K562 (cell line): ENCODE measurements around the gene PTGIR. TPM values are rescaled to one million over a fixed set of nuclear protein-coding genes. Genes with fewer than 3 reads are reported as not detected.

ENCODE experiments used
- CBX8 ChIP-seq: fragments of 200-600 bp; sonication (generic); IDR thresholded peaks from 2 replicates; pipeline ENCODE4 v1.6.1; 2012; ENCODE audit warnings: borderline replicate concordance, mixed run types, low read depth, mild to moderate bottlenecking, moderate library complexity, mixed read lengths, low read length, control low read depth, inconsistent platforms; ENCODE audit not compliant: poor library complexity, severe bottlenecking; ENCODE audit errors: extremely low read depth
- MXI1 ChIP-seq: IDR thresholded peaks from 2 replicates; pipeline ENCODE4 v1.6.1; 2011; ENCODE audit warnings: low read depth, mild to moderate bottlenecking, improper control_type of control experiment, low read length
- NR0B1 ChIP-seq: fragments of 450-650 bp; IDR thresholded peaks from one replicate; pipeline ENCODE4 v1.6.1; 2018; ENCODE audit warnings: mild to moderate bottlenecking, moderate library complexity; ENCODE audit not compliant: partially characterized antibody
- PHB ChIP-seq: fragments of 250-450 bp; sonication (Bioruptor Pico); IDR thresholded peaks from 2 replicates; pipeline ENCODE4 v1.5.0; 2021
- ZNF280A ChIP-seq: fragments of 450-650 bp; IDR thresholded peaks from 2 replicates; pipeline ENCODE4 v1.6.1; 2018; ENCODE audit warnings: mild to moderate bottlenecking, low read depth; ENCODE audit not compliant: partially characterized antibody
- polyA plus RNA-seq, 8 experiments: library from polyadenylated mRNA; depleted of rRNA in 4 of 8; stranded (reverse) in 5 of 8; unstranded in 3 of 8; fragments of >200 nt; fragmentation: Nextera tagmentation in 2 of 8; fragmentation: Illumina TruSeq in 1 of 8; extraction: Ambion mirVana in 2 of 8; extraction: Trizol in 1 of 8; gene quantifications; 2 replicates each; pipeline versions ENCODE4 v1.2.1 to v1.2.3, GENCODE V29; 2011 to 2014; ENCODE audit warnings: inconsistent platforms in 1 of 8, missing spikeins in 1 of 8
- total RNA-seq, 7 experiments: library from RNA; depleted of rRNA in 6 of 7; stranded (reverse); fragments of >200 nt in 6 of 7; fragmentation: Illumina TruSeq in 2 of 7; extraction: Trizol in 2 of 7; gene quantifications; 2 replicates each; pipeline versions ENCODE4 v1.2.1 to v1.2.3, GENCODE V29; 2011 to 2021; ENCODE audit warnings: low replicate concordance in 1 of 7
- TF ChIP-seq, protein P1 (sequence below): fragments of 450-650 bp; IDR thresholded peaks from 2 replicates; pipeline ENCODE4 v1.6.1; 2016; ENCODE audit warnings: mild to moderate bottlenecking, moderate library complexity
- TF ChIP-seq, protein P2 (sequence below): fragments of 250-450 bp; sonication (Bioruptor Pico); IDR thresholded peaks from 2 replicates; pipeline ENCODE4 v1.8.0; 2021; ENCODE audit warnings: moderate library complexity, mild to moderate bottlenecking, inconsistent platforms

Gene PTGIR
- total and polyA plus RNA-seq, 9 of the 15 experiments (the other 6 are each of a cell fraction or from before 2014, with no cell fraction given) = 0.11 to 3.4 (median 1.1) TPM; not detected in 1

DNA sequence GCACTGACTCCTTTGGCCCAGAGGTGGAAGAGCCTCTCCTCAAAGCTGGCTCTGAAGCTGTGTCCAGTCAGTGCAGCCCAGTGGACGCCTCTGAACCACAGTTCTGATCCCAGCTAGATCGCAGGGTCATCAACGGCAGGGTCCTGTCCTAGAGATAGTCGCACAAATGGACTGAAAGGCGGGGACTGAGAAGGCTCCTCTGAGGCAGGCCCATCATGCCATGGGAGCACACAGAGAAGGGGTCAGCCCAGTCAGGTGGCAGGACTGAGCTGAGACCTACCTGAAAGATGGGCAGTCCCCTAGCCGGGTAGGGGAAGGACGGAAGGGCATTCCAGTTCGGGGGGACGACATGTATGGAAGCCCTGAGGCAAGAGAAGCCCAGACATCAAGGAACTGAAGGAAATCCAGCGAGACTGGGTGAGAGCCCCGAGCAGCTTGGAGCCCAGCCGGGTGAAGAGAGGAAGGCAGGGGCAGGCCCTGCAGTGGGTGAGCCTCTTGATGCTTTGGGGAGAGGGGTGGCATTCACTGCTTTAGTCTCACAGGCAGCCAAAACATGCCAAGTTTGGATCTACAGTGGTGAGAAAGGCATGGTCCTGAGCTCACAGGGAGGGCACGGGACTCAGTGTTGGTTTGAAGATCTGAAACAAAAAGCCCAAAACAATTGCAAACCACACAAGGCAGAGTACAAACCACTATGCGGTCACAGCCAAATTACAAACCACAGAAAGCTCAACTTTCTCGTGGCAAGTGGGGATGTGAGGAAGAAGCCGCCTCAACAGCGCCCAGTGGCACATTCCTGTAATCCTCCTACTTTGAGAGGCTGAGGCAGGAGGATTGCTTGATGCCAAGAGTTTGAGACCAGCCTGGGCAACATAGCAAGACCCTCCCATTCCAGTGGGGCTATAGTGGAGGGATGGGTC, 13.8 kb downstream of the PTGIR start (continued):
- TF ChIP-seq, protein P1, sequence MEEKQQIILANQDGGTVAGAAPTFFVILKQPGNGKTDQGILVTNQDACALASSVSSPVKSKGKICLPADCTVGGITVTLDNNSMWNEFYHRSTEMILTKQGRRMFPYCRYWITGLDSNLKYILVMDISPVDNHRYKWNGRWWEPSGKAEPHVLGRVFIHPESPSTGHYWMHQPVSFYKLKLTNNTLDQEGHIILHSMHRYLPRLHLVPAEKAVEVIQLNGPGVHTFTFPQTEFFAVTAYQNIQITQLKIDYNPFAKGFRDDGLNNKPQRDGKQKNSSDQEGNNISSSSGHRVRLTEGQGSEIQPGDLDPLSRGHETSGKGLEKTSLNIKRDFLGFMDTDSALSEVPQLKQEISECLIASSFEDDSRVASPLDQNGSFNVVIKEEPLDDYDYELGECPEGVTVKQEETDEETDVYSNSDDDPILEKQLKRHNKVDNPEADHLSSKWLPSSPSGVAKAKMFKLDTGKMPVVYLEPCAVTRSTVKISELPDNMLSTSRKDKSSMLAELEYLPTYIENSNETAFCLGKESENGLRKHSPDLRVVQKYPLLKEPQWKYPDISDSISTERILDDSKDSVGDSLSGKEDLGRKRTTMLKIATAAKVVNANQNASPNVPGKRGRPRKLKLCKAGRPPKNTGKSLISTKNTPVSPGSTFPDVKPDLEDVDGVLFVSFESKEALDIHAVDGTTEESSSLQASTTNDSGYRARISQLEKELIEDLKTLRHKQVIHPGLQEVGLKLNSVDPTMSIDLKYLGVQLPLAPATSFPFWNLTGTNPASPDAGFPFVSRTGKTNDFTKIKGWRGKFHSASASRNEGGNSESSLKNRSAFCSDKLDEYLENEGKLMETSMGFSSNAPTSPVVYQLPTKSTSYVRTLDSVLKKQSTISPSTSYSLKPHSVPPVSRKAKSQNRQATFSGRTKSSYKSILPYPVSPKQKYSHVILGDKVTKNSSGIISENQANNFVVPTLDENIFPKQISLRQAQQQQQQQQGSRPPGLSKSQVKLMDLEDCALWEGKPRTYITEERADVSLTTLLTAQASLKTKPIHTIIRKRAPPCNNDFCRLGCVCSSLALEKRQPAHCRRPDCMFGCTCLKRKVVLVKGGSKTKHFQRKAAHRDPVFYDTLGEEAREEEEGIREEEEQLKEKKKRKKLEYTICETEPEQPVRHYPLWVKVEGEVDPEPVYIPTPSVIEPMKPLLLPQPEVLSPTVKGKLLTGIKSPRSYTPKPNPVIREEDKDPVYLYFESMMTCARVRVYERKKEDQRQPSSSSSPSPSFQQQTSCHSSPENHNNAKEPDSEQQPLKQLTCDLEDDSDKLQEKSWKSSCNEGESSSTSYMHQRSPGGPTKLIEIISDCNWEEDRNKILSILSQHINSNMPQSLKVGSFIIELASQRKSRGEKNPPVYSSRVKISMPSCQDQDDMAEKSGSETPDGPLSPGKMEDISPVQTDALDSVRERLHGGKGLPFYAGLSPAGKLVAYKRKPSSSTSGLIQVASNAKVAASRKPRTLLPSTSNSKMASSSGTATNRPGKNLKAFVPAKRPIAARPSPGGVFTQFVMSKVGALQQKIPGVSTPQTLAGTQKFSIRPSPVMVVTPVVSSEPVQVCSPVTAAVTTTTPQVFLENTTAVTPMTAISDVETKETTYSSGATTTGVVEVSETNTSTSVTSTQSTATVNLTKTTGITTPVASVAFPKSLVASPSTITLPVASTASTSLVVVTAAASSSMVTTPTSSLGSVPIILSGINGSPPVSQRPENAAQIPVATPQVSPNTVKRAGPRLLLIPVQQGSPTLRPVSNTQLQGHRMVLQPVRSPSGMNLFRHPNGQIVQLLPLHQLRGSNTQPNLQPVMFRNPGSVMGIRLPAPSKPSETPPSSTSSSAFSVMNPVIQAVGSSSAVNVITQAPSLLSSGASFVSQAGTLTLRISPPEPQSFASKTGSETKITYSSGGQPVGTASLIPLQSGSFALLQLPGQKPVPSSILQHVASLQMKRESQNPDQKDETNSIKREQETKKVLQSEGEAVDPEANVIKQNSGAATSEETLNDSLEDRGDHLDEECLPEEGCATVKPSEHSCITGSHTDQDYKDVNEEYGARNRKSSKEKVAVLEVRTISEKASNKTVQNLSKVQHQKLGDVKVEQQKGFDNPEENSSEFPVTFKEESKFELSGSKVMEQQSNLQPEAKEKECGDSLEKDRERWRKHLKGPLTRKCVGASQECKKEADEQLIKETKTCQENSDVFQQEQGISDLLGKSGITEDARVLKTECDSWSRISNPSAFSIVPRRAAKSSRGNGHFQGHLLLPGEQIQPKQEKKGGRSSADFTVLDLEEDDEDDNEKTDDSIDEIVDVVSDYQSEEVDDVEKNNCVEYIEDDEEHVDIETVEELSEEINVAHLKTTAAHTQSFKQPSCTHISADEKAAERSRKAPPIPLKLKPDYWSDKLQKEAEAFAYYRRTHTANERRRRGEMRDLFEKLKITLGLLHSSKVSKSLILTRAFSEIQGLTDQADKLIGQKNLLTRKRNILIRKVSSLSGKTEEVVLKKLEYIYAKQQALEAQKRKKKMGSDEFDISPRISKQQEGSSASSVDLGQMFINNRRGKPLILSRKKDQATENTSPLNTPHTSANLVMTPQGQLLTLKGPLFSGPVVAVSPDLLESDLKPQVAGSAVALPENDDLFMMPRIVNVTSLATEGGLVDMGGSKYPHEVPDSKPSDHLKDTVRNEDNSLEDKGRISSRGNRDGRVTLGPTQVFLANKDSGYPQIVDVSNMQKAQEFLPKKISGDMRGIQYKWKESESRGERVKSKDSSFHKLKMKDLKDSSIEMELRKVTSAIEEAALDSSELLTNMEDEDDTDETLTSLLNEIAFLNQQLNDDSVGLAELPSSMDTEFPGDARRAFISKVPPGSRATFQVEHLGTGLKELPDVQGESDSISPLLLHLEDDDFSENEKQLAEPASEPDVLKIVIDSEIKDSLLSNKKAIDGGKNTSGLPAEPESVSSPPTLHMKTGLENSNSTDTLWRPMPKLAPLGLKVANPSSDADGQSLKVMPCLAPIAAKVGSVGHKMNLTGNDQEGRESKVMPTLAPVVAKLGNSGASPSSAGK = no peak
- TF ChIP-seq NR0B1 (no peak), ZNF280A (no peak), PHB (CRISPR knock-in tag) (no peak), CBX8 (no peak), MXI1 (no peak)
- TF ChIP-seq, protein P2, sequence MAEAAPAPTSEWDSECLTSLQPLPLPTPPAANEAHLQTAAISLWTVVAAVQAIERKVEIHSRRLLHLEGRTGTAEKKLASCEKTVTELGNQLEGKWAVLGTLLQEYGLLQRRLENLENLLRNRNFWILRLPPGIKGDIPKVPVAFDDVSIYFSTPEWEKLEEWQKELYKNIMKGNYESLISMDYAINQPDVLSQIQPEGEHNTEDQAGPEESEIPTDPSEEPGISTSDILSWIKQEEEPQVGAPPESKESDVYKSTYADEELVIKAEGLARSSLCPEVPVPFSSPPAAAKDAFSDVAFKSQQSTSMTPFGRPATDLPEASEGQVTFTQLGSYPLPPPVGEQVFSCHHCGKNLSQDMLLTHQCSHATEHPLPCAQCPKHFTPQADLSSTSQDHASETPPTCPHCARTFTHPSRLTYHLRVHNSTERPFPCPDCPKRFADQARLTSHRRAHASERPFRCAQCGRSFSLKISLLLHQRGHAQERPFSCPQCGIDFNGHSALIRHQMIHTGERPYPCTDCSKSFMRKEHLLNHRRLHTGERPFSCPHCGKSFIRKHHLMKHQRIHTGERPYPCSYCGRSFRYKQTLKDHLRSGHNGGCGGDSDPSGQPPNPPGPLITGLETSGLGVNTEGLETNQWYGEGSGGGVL (CRISPR knock-in tag) = no peak
